GM10266 (cell line): ENCODE data around the gene UBASH3A.

Source experiments
- DNase-seq: peaks from one replicate; pipeline ENCODE4 v3.0.0; 2012; ENCODE audit errors: extremely low spot score
- CTCF ChIP-seq: IDR thresholded peaks from 2 replicates; pipeline ENCODE4 v1.5.1; 2012; ENCODE audit warnings: mild to moderate bottlenecking, low read depth; ENCODE audit not compliant: control insufficient read depth, insufficient read depth; ENCODE audit errors: missing control alignments

Gene UBASH3A

GRCh38 chr21:42425591-42425990, 21.9 kb downstream of the UBASH3A start:
- no peak for TF ChIP-seq CTCF
- peak; percentile 60 for DNase-seq

- DNase-seq: peak; percentile 68
- no peak for TF ChIP-seq CTCF
Measured at GRCh38 chr21:42426424-42426823, 22.7 kb downstream of the UBASH3A start.

- TF ChIP-seq CTCF: no peak
- no peak for DNase-seq
Measured at GRCh38 chr21:42426876-42427480, 23.3 kb downstream of the UBASH3A start.

GRCh38 chr21:42427809-42428419, 24.2 kb downstream of the UBASH3A start:
- no peak for TF ChIP-seq CTCF
- DNase-seq: no peak

GRCh38 chr21:42429021-42429420, 25.3 kb downstream of the UBASH3A start:
- no peak for DNase-seq
- TF ChIP-seq CTCF: no peak

- TF ChIP-seq CTCF: no peak
- no peak for DNase-seq
Measured at GRCh38 chr21:42429856-42430255, 26.2 kb downstream of the UBASH3A start.

- DNase-seq: no peak
- no peak for TF ChIP-seq CTCF
Measured at GRCh38 chr21:42430521-42430920, 26.8 kb downstream of the UBASH3A start.
